ENCODE data around the gene DAZAP2. TPM values are rescaled to one million over a fixed set of nuclear protein-coding genes. Genes with fewer than 3 reads are reported as not detected.

The DAZAP2 gene
- 215 and 219 TPM in 2 replicates for total RNA-seq

DNA sequence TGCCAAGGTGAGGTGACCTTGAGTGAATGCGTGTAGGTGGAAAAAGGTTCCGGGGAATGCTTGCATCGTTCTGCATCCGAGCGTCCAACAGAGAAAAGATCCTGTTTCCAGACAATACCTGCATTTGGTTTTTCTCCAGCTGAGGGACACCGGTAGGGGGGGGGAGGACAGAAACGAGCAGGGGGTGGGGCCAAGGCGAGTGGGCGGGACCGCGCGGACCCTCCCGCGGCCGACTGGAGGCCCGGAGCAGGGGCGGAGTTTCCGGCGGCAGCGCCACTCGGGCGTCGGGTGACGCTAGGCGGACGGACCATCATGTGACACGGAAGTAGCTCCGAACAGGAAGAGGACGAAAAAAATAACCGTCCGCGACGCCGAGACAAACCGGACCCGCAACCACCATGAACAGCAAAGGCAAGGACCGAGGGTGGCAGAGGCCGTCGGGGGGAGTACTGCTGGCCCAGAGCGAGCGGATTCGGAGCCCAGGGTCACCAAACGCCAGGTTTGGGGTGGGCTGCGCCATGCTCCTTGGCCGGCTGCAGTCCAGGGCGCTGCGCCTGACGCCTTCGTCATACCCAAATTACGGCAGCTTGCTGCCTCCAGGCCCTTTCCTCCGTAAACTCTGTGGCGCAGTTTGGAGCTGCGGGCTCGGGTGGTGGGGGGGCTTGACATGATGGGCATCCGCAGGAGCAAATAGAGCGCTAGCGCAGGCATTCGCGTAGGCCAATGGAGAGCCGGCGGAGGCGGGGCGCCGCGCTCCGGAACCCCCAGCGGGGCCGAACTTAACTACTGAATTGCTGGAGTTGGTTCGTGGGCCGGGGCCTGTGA, at the start of gene DAZAP2:
Gene DAZAP2, plus strand, starts transcription at position 317 of the 825 bp plus-strand sequence. Its CDS starts 82 bp downstream, at position 399.
- intact Hi-C loops (cut with micrococcal nuclease) = loop anchor here (1.0 to 5.0 kb wide), 7 partner anchors 20 to 1126 kb away; partner anchors contain the start of genes COX14, CSRNP2, LETMD1 and POU6F1

GRCh38 chr12:51189790-51190355, 48.8 kb upstream of the DAZAP2 start:
- intact Hi-C loops (cut with micrococcal nuclease) = no loop called here

DNA sequence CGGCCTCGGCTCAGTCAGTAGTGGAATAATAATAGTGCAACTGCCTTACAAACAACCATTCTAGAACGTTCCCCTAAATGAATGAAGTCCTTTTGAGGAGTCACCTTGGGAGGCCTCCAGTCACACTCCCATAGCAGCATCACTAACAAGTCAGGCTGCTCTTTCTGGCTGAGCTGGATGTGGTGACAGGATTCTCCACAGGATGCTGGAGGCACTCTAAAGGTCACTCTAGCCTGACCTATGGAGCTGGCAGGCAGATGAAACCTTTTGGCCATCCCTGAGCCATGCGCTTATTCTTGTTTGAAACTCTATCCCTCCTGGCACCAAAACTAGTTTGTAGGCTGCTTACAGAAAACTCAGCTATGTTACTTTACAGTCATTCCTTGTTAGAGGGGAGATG, 47.8 kb upstream of the DAZAP2 start:
- intact Hi-C loops (cut with micrococcal nuclease) = no loop called here

DNA sequence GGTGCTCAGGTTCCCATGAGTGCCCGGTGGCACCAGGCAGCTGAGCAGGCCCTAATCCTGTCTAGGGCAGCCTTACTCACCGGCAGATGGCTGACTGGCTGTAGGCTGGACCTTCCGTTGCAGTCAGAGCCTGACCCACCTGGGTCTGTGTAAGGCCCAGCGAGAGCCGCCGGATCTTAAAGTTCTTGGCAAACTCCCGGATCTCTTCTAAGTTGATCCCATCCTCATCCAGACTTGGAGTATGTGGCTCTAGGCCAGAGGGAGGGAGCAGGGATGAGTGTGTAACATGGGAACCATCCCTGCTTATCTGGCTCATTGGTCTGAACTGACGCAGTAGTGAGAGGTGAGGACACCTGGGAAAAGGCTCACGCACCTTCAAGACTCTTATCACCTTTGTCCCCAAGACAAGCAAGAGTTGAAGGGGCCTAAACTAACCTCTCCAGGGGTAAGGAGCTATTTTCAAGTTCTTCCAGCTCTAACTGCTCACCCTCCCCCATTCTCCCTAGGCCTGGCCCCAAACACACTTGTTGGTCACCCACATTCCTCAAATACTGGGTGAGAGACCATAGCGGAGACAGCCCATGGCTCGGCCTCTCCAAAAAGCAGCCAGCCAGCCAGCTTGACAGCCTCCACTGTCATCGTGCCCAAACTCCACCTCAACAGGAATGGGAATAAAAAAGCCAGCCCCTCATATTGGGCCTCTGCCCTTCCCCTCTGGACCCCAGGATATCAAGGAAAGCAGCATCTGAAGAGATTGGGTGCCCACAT, 46.9 kb upstream of the DAZAP2 start:
- intact Hi-C loops (cut with micrococcal nuclease) = no loop called here

DNA sequence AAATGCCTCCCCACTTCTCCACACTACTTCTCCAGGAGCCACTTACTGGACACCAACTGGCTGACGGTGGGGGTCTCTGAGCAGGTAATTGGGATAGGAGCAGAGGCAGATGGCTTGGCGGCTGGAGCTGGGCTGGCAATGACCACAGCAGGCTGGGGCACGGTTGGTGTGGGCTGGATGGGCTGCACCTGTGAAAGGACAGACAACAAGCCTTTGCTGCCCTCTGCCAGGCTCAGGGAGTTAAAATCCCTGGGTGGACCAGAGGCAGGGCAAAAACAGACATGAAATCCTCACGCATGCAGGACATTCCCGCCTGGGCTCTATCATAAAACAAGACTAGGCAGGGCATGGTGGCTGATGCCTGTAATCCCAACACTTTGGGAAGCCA, 46.3 kb upstream of the DAZAP2 start:
- intact Hi-C loops (cut with micrococcal nuclease) = no loop called here

GRCh38 chr12:51195841-51196240, 42.8 kb upstream of the DAZAP2 start:
- intact Hi-C loops (cut with micrococcal nuclease) = no loop called here

GRCh38 chr12:51196547-51196946, 42.1 kb upstream of the DAZAP2 start:
- intact Hi-C loops (cut with micrococcal nuclease) = no loop called here

DNA sequence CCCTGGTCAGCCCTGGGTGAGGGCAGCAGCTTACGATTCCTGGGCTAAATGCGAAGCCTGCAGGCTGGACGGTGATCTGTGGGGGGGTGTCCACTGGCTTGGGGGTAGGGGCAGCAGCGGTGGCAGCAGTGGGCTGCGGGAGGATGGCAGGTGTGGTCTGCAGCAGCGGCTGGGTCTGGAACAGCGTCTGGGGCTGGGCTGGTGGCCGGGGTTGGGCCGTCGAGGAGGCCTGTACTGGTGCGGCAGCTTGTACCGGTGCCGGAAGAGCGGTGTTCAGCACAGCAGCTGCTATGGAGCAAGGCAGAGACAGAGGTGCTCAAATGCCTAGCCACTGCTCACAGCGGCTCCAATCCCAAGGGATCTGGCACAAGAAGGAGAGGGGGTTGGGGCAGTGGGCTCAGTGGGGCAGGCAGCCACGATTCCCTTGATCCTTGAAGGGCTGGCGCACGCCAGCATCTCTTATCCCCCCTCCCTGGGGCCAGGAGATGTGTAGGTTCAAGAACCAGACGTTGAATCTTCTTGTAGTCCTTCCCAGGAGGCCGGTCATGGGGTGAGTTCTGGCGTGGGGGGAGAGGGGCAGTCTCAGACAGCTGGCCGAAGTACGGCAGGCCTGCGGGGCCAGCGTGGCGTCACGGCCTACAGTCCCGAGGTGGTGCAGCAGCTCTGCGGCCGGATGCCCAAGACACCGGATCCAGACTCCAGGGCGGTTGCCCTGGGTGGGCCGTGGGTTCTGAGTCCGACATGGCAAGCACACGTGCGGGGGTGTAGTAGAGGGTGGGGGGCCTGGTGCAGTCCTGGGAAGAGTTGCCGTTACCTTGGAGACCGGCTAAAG, 40.7 kb upstream of the DAZAP2 start:
- intact Hi-C loops (cut with micrococcal nuclease) = no loop called here

- intact Hi-C loops (cut with micrococcal nuclease) = no loop called here
Measured at GRCh38 chr12:51198568-51199365, 39.9 kb upstream of the DAZAP2 start.

DNA sequence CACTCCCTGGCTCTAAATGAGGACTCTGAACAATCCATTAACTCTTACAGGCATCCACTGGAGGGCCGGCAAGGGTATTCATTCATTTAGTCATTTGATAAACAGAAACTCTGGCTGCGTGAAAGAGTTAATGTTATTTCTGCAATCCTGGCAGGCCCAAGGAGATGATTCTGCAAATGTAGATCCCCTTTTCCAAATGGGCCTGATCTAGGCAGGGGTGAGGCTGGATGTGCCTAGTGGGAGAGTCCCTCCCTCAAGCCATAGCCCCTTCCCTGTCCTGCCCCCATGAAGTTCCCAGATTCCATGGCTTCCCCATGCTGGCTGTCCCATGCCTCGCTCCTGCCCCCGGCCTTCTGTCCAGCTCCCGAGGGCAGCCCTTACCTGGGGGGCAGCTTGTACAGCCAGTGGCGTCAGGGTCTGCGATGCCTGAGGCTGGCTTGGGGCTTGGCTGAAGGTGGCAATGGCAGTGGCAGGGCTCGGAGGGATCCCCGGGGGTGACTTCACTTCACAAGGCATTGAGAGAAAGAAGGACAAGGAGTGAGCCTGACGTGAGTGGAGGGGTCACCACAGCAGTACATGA, 39.2 kb upstream of the DAZAP2 start:
- intact Hi-C loops (cut with micrococcal nuclease) = no loop called here

DNA sequence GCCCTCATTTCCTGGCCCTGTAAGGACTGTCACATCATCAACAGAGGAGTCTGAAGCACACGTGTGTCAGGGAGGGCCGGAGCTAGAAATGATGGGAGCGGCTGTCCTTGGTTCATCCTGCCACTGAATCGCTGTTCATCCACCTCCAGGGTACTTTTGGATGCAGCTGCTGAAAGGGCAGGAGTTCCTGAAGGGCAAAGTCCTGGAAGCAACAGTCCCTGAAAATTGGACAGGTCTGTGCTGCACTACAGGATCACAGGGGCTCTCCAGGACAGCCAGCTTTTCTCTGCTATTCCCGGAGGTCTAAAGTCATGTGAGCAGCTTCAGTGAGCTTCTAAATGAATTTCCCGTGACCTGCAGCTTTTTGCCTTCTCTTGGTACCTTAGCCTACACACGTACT, 38.5 kb upstream of the DAZAP2 start:
- intact Hi-C loops (cut with micrococcal nuclease) = no loop called here

- intact Hi-C loops (cut with micrococcal nuclease) = no loop called here
Measured at GRCh38 chr12:51200806-51201205, 37.8 kb upstream of the DAZAP2 start.

DNA sequence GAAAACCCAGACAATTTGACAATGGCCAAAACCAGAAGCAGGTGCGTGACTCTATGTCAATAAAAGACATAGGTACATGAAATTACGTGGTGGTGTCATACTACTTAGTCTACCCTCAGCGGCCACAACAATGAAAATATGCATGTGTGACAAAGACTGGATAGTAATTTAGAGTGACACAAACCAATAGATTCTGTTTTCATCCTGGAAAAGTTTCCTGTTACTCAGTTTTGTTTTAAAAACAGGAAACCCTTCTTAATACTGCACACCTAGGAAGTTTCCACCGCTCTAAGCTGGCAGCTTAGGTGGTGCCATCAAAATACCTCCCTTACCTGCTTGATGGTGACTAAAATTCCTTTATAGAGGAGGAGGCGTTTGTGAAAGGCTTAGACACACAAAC, 35.9 kb upstream of the DAZAP2 start:
- intact Hi-C loops (cut with micrococcal nuclease) = no loop called here

DNA sequence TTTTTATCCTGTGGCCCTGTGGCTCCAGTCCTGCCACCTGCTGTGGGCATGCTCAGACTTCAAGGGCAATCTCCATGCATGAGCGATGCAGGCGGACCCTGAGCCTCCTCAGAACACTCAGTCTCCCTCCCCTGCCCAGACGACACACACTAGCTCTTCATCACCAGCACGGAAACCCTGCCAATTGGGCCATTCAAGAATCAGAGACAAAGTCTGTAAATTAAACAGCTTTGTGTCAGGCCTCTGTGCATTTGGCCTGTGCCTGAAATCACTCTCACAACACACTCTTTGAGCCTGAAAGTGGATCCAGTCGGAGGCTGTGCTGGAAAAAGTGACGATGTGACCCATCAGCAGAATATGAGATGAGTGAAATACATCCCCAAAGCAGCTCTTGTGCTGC, 33.3 kb upstream of the DAZAP2 start:
- intact Hi-C loops (cut with micrococcal nuclease) = no loop called here

- intact Hi-C loops (cut with micrococcal nuclease) = no loop called here
Measured at GRCh38 chr12:51208016-51208660, 30.5 kb upstream of the DAZAP2 start.

GRCh38 chr12:51209259-51209658, 29.4 kb upstream of the DAZAP2 start:
- intact Hi-C loops (cut with micrococcal nuclease) = no loop called here

GRCh38 chr12:51210690-51211395, 27.8 kb upstream of the DAZAP2 start:
- intact Hi-C loops (cut with micrococcal nuclease) = no loop called here

DNA sequence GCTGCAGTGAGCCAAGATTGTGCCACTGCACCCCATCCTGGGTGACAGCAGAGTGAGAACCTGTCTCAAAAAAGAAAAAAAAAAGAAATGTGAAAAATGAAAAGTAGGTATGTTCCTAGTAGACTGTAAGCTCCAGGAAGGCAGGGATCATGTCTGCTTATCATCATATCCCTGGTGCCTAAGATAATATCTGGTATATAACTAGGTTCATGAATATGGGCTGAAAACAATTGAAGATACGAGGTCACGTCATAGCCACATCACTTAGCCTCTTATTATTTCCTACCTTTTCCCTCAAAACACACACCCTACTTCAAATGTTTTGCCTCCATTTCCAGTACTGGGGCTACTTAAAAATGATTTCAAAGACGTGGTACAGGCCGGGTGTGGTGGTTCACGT, 23.7 kb upstream of the DAZAP2 start:
- intact Hi-C loops (cut with micrococcal nuclease) = loop anchor here (5.0 kb wide), 4 partner anchors 52 to 453 kb away; partner anchors contain the start of genes ATF1, BIN2 and LETMD1

- intact Hi-C loops (cut with micrococcal nuclease) = loop anchor here (5.0 kb wide), 4 partner anchors 51 to 454 kb away; partner anchors contain the start of genes ATF1, BIN2 and LETMD1
Measured at GRCh38 chr12:51216642-51217041, 22.0 kb upstream of the DAZAP2 start.

All from T-helper 2 cell treated with Interferon-gamma antibody and Interleukin-4, amounts not matched to agents 100 ng/mL and 5 ng/mL, for 36 hours (primary cell).